ENCODE measurements around the gene ERO1A.
"Not testable (repeated sequence)": the region's sequence is repeated elsewhere in the genome, so short reads cannot be mapped to it uniquely, and the experiment has no call there.

Gene ERO1A, protein sequence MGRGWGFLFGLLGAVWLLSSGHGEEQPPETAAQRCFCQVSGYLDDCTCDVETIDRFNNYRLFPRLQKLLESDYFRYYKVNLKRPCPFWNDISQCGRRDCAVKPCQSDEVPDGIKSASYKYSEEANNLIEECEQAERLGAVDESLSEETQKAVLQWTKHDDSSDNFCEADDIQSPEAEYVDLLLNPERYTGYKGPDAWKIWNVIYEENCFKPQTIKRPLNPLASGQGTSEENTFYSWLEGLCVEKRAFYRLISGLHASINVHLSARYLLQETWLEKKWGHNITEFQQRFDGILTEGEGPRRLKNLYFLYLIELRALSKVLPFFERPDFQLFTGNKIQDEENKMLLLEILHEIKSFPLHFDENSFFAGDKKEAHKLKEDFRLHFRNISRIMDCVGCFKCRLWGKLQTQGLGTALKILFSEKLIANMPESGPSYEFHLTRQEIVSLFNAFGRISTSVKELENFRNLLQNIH

GRCh38 chr14:52695481-52696091 is at the start of gene ERO1A:
Gene ERO1A (minus strand): TSS chr14:52695558. CDS start chr14:52695481, 77 bp downstream.
- peak; percentile 78 for DNase-seq

- DNase-seq: no peak
Observed at GRCh38 chr14:52741865-52742264, 46.5 kb upstream of the ERO1A start.

DNA sequence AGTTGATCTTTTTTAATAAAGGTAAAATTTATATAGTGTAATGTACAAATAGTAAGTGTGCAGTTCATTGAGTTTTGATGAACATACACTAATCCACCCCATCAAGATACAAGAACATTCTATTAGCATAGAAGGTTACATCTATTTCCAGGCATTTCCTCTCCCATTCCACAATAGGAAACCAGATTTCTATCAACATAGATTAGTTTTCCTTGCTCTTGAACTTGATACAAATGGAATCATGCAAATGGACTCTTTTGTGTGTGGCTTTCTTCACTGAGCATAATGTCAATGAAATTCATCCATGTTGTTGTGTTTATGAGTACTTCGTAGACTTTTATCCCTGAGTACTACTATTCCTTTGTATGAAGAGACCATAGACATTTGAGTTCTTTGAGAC is 45.4 kb upstream of the ERO1A start:
- no peak for DNase-seq

DNA sequence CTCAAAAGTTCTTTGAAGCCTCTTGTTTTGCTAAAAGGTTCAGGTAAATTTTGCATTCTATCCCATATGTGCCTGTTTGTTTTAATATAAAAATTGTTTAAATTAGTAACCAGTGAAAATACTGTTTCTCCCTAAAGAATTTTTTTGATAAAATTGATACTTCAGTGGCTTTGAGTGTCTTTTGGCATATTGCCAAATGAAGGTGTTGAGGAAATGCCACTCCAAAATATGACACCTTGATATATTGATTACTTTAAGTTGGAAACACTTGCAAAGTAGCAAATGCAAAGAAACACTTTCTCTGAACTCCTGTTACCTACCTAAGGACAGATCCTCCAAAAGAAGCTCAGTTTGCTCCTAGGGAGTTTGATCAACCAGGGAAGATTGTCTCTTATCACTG is 43.1 kb upstream of the ERO1A start:
- DNase-seq: no peak

GRCh38 chr14:52735921-52736489 is 40.6 kb upstream of the ERO1A start:
- no peak for DNase-seq

DNA sequence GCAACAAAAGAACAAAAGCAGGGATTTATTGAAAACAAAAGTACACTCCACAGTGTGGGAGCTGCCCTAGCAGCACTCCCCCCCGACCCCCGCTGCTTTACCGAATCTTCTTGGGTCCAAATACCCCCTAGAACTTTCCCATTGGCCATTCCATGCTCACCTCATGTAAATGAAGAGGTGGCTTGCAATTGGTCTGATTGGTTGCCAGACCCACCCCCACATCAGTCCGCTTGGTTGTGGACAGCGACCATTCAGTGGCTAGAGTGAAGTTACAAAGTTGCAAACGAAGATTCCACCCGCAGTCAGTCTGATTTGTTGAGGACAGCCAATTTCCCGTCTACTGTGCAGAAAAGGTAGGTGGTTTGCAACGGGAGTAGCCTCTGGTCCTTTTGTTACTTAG is 38.5 kb upstream of the ERO1A start:
- no peak for DNase-seq

- peak; percentile 21 for DNase-seq
Observed at GRCh38 chr14:52730709-52731111, 35.4 kb upstream of the ERO1A start.

- DNase-seq: peak; percentile 88
Observed at GRCh38 chr14:52729925-52730708, 34.8 kb upstream of the ERO1A start, which contains the start of gene STYX. Gene STYX (plus strand): TSS chr14:52730166. CDS start chr14:52730475, 309 bp downstream.

DNA sequence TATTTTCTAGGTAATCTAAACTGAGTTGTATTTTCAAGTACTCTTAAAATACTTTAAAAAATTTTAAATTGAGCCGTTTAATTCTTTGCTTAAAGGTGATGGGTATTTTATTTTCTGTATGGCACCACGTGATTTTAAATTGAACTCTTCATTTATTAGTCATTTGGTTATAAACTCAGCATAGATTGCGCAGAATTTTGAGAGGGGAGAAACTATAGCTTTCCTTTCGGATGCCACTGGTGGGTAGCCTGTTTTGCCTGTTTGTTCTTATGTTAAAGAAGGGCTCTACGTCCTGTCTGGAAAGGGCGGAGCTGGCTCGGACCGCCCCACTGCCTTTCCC is 34.2 kb upstream of the ERO1A start:
- no peak for DNase-seq

DNA sequence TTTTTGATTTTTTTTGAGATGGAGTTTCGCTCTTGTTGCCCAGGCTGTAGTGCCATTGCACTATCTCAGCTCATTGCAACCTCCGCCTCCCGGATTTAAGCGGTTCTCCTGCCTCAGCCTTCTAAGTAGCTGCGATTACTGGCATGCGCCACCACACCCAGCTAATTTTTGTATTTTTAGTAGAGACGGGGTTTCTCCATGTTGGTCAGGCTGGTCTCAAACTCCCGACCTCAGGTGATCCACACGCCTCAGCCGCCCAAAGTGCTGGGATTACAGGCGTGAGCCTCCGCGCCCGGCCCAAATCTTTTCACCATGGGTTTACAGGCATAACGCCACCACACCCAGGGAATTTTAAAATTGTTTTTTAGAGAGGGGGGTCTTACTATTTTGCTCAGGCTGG is 33.7 kb upstream of the ERO1A start:
- not testable (repeated sequence) for DNase-seq

DNA sequence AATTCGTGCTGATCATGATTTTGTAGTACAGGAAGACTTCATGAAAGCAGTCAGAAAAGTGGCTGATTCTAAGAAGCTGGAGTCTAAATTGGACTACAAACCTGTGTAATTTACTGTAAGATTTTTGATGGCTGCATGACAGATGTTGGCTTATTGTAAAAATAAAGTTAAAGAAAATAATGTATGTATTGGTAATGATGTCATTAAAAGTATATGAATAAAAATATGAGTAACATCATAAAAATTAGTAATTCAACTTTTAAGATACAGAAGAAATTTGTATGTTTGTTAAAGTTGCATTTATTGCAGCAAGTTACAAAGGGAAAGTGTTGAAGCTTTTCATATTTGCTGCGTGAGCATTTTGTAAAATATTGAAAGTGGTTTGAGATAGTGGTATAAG is 32.2 kb upstream of the ERO1A start:
- DNase-seq: not testable (repeated sequence)

- no peak for DNase-seq
Observed at GRCh38 chr14:52724360-52724644, 28.9 kb upstream of the ERO1A start.

- DNase-seq: no peak
Observed at GRCh38 chr14:52723514-52724359, 28.4 kb upstream of the ERO1A start.

- DNase-seq: no peak
Observed at GRCh38 chr14:52716155-52716554, 20.8 kb upstream of the ERO1A start.

DNA sequence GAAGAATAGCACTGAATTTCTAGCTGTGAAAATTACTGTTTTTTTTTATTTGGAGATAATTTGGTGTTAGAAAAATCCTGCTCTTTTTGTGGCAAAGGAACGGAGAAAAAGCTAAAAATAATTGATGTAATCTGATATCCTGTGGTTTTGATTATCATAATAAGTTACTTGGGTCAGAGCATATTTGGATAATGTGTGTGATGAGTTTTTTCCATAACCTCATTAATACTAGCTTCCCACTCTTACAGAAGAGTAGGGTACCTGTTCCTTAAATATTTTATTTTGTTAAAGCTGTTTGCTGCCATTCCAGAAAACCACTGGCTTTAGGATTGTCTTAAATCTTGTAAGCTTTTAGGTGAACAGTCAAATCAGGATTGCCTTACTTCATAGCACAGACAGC is 16.3 kb upstream of the ERO1A start:
- DNase-seq: no peak

DNA sequence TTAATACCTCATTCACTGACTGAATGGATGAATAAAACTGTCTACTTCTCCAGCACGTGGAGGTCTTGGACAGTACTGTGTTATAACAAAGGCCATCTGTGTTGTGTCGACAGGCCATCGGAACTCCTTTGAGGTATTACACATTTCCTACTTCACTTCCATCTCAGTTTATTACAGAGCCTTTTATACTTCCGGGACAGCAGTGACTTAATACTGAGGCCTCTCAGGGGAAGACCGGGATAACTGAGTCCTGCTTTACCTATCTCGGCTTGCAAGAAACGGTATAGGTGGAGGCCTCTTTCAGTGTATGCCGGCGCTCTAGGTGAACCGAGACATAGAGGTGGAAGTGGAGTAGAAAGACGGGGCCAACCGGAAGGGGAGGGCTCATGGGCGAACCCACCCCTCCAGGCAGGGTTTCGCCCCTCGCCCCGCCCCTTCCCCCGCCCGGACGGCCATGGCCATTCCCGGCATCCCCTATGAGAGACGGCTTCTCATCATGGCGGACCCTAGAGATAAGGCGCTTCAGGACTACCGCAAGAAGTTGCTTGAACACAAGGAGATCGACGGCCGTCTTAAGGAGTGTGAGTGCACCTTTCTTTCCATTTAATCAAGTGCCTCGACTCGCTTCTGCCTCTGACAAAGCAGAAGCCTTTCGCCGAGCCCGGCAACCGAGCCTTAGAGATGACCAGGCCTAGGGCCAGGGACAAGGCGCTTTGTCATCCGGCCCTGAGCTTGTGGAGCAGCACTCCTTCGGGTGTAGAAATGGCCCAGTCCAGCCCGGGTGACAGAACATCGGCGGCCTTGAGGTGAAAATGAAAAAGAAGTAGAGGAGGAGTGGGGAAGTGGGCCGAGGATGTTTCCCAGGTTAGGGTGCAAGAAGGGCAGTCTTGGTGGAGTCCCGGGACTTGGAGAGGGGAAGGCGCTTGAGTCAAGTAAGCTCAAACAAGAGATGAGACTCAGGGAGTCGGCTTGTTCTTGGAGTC is 11.7 kb upstream of the ERO1A start, which contains the start of gene PSMC6:
Gene PSMC6, plus strand, starts transcription at position 477 of the 983 bp plus-strand sequence. Its CDS starts 20 bp downstream, at position 497.
- DNase-seq: peak; percentile 62

DNA sequence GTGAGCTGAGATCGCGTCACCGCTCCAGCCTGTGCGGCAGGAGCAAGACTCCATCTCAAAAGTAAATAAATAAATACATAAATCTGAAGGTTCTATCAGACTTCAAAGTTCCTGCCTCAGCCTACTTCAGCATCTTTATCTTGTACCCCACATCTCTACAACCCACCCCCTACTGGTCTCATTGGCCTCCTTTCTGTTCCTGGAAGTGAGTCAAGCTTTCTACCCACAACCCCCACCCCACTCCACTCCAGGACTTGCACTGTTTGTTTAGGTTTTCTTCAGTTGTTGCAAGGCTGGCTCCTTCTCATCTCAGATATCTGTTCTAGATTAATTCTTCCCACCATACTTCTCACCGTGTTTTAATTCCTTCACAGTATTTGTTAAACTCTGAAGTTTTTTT is 10.9 kb upstream of the ERO1A start:
- DNase-seq: no peak

- DNase-seq: no peak
Observed at GRCh38 chr14:52703664-52704063, 8.3 kb upstream of the ERO1A start.

GRCh38 chr14:52703225-52703624 is 7.9 kb upstream of the ERO1A start:
- no peak for DNase-seq

DNA sequence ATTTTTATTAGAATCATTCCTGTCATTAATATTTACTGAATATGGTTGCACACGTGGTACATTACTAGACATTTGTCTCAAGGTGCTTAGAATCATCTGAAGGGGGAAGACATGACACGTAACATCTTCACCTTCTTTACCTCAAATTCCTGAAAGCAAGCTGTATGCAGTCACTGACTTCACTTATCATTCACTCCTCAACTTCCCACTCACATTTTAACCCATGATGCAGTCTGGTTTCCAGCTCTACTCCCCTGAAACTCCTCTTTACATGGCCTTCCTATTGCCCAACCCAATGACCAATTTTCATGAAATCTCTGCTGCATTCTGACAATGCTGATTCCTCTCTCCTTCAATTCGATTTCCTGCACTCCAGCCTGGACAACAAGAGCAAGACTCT is 5.9 kb upstream of the ERO1A start:
- DNase-seq: no peak

DNA sequence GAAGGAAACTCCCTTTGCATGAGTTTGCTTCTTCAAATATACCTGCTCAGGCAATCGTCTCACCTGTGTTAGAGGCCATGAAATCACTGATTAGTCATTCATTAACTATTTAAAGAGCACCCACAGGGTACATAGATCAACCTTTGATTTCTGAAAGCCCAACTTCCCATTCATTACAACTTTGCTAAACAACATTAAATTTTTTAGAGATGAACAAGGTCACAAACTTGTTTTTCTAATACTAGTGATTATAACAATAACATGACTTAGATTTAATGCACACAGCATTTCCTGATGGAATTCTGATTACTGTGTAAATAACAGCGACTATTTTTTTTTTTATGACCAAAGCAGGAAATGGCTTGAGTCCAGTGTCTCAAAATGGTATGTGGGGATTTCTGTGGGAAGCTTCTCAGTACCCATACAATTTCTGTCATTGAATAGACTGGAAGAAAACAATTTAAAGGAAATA is 5.4 kb upstream of the ERO1A start:
- no peak for DNase-seq

All from KG1 (cell line).